ENCODE measurements around the gene CLEC2L.
"Not testable (repeated sequence)": the region's sequence is repeated elsewhere in the genome, so short reads cannot be mapped to it uniquely, and the experiment has no call there.

CLEC2L gene

DNA sequence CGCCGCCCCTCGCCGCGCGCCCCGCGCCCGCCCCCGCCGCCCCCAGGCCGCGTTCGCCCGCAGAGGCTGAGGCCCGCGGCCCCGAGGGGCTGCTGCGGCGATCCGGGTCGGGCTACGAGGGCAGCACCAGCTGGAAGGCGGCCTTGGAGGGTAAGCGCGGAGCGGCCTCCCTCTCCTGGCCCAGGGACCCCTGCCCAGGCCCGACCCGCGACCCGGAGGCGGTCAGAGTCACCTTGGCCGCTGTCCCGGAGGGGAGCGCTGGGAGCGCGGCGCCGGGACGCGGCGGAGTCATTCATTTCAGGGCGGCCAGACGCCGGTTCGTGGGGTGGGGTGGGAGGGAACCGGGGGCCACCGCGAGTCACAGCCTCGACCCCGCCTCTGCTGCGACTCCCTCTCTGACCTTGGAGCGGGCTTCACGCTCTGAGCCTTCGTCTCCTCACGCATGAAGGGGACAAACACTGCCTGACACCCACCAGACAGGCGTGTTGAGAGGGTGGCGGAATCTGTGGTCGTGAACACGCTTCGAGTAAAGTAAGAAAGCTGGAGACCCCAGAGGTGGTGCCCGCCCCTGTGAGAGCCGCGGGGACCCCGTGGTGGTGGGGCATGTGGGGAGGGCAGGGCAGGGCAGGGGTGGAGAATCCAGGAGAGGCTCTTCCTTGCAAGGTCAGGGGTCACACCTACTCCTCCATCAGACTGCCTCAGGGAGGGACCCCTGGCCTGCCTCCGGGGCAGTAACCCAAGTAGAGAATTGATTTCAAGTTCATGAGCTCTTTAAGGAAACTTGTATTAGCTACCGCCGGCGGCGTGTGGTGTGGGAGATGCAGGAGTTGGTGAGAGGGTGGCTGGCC is 707 bp downstream of the CLEC2L start:
- DNase-seq (ENCODE audit: low spot score): no peak

DNA sequence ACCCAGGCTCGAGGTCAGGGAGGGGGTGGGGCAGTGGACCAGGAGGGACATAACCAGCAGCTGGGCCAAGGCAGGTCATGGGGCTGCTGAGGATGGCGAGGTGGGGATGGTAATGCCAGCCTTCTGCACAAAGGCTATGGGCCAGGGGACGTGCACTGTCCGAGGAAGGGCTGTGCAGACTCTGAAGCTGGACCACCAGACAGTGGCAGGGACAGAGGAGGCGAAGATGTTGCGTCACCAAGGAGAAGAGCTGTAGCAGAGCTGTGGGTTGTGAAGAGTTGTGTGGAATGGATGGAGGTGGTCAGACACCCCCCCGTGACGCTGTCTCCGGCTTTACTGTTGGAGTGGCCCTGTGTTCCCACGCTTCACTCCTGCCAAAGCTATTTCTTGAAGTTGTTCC is 1.8 kb downstream of the CLEC2L start:
- DNase-seq (ENCODE audit: low spot score): no peak

DNA sequence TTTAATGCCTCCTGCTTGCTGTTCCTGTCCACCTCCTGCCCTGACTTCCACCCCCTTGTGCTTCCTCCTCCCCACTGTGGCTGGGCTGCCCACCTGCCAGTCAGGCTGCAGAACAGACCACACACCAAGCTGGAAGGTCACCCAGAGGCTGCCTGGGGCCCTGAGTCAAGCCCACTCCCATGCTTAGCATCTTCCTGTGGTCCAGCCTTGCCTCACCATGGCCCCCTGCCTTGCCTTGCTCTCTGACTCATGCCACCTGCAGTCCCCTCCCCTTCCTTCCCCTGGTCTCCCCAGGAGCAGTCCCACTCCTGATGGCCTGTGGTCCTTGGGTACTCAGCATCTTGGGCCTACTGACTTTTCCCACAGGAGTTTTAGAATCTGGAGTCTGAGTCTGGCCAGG is 2.3 kb downstream of the CLEC2L start:
- DNase-seq (ENCODE audit: low spot score): no peak

DNA sequence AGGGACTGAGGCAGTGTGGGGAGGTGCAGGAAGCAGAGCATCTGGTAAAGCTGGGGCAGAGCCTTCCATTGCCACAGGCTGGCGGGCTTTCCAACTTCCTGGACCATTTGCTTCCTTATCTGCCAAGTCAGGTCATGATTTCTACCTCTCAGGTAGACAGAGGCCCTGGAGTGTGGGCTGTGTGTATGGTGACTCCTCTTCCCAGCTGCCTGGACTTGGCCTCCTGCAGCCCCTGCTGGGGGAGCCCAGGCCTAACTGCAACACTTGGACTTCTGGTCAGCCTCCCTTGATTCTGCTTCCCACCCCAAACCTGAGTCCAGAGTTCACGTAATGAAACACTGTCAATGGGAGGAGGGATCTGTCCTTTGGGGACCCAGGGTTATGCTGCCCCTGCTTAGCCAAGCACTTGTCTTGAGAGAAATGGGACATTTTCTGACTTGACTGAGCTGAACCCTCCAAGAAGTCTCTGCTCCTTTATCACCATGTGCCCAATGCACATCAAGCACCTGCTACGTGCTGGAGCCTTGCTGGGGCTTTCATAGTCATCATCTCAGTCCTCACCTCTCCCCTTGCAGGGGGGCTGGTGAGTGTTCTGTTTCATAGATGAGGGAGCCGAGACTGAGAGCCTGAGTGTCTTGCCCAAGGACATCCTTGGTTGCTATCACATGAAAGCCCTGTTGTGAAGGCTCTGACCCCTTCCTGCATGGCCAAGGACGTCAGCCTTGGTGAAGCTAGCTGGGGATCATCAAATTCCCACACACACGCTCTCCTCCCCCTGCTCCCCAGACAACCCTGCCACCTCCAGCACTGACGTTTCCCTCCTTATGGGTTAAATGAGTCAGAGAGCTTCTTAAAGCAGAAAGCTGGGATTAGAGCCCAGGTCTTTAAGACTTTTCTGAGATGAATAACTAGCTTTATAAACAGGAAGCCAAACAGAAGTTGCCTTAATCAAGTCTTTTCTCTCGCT is 3.4 kb downstream of the CLEC2L start:
- DNase-seq (ENCODE audit: low spot score): peak; percentile 91

DNA sequence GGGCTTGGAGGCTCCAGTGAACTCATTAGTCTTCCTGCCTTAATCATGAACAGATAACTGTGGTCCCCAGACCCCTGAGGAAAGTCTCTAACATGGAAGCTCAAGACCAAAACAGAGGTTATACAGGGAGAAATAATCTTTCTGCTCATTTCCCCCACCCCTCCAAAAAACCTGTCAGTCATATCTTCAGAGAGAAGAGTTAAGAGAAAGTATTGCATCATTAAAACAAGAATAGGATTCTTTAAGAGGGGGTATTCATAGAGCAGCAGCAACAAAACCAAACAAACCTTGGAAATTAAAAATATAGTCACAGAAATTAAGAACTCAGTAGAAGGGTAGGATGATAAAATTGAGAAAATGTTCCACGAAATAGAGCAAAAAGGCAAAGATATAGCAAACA is 7.6 kb downstream of the CLEC2L start:
- no peak for DNase-seq (ENCODE audit: low spot score)

DNA sequence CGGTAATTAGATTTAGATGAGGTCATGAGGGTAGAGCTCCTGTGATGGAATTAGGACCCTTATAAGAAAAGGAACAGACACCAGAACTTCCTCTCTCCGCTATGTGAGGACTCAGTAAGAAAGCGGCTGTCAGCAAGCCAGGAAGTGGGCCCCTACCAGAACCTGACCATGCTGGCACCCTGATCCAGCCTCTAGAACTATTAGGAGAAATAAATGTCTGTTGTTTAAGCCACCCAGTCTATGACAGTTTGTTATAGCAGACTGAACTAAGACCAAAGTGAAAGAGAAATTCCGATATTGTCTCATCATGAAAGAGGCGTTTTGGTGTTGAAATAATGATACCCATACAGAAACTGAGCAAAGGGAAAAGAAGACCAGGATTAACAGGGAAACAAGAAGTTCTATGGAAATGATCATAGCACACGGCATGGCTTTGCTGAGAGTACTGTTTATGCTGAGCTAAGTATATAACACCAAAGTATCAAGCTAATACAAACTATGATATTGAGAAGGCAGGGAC is 9.2 kb downstream of the CLEC2L start:
- DNase-seq (ENCODE audit: low spot score): no peak

DNA sequence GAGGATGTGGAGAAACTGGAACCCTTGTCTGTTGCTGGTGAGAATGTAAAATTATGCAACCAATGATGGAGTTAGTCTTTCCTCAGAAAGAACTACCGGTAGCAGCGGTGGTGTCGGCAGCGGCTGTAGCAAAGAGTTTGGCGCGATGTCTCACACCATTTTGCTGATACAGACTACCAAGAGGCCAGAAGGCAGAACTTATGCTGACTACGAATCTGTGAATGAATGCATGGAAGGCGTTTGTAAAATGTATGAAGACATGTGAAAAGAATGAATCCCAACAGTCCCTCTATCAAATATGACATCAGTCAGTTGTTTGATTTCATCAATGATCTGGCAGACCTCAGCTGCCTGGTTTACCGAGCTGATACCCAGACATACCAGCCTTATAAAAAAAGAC is 10.6 kb downstream of the CLEC2L start:
- DNase-seq (ENCODE audit: low spot score): no peak

DNA sequence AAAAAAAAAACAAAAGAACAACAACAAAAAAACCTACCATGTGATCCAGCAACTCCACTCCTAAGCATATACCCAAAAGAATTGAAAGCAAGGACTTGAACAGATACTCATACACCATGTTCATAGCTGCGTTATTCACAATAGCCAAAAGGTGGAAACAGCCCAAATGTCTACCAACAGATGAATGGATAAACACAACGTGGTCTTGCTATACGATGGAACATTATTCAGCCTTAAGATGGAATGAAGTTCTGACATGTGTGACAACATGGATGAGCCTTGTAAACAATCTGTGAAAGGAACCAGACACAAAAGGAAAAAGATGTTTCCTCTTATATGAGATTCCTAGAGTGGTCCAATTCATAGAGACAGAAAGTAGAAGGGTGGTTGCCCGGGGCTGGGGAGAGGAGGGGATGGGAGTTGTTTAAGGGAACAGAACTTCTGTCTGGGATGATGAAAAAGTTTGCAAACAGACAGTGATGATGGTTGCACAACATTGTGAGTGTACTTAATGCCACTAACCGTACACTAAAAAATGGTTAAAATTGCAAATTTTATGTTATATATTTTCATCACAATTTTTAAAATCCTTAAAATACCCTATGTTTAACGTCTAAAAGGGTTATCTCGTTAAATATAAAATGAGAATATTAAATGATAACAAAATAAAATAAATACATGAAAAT is 11.6 kb downstream of the CLEC2L start:
- DNase-seq (ENCODE audit: low spot score): no peak

DNA sequence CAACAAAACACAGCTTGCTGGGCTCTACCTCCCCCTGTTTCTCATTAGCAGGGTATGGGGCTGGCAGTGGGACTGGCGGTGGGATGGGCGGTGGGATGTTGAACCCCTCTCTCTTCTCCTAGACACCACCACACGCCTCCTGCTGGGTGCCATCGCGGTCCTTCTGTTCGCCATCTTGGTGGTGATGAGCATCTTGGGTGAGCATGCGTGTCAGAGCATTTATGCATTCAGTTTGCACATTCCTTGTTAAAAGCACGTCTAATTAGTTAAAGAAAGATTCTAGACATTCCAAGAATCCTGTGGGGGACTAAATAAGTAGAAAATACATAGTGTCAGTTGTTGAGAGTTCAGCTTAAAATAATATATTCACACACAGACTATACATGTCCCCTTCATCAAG is 12.7 kb downstream of the CLEC2L start:
- DNase-seq (ENCODE audit: low spot score): no peak

DNA sequence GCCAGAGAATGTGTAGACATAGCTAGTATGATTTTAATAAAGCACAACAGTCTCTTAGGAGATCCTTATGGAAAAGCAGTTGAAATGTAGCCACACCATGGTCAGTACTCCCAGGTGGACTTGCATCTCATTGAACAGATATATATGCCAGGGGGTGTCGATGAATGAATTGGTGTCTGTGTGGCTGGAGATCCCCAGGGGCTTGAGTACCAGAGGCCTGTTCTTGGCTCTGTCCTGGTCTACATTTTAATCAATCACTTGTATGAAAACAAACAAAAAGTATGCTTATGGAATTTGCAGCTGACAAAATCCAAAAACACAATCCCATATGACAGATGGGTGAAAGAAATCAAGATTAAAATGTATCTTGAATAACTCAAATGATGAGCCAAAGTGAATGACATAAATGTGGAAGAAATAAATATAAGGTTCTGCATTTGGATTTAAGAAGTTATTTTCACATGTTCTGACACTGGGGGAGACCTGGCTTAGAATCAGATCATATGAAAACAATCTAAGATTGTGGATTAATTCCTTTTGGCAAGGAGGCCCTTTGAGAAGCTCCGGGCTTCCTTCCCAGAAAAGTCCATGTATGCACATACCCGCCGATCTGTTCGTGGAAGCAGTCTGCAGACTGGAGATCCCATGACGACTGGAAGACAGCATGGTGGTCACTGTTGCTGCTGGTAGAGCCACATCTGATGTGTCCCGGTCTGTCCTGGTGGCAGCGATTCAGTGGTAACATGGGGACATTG is 15.6 kb downstream of the CLEC2L start:
- no peak for DNase-seq (ENCODE audit: low spot score)

DNA sequence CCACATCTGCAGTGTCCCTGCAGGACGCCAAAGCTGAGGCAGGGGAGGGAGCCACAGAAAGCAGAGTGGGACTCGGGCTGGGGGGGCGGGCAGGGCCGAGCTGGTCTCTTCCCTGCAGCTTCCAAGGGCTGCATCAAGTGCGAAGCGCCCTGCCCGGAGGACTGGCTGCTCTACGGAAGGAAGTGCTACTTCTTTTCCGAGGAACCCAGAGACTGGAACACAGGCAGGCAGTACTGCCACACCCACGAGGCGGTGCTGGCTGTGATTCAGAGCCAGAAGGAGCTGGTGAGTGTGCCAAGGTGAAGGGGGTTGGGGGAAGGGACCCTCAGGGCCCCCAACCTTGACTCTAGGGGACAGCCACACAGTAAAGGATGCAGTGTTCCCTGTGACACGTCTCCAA is 16.7 kb downstream of the CLEC2L start:
- DNase-seq (ENCODE audit: low spot score): no peak

DNA sequence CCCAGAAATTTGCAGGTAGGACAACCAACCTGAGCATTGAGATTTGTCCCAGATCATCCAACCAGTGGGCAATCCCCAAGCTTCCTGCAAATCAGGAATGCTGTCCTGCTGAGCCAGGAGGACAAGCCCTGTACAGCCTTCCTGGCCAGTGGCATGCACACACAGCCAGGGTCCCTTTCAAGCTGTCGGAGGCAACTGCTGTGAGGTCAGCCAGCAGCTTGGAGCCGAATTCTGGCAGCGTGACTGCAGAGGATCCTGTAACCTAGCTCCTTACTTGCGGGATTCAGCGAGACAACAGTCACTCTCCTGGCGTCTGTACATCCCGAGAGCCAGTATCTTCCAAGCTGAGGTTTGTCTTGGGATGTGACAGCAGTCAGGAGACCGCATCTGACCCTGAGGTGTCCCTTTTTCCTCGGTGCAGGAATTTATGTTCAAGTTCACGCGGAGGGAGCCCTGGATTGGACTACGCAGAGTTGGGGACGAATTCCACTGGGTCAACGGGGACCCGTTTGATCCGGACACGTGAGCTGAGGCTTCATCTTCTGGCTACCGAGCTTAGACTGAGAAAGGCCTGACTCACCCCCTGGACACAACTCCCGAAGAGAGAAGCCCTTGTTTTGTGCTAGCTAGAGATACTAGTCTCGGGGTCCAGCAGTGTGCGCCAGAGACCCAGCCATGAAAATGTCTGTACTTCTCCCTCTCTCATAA is 18.3 kb downstream of the CLEC2L start:
- no peak for DNase-seq (ENCODE audit: low spot score)

DNA sequence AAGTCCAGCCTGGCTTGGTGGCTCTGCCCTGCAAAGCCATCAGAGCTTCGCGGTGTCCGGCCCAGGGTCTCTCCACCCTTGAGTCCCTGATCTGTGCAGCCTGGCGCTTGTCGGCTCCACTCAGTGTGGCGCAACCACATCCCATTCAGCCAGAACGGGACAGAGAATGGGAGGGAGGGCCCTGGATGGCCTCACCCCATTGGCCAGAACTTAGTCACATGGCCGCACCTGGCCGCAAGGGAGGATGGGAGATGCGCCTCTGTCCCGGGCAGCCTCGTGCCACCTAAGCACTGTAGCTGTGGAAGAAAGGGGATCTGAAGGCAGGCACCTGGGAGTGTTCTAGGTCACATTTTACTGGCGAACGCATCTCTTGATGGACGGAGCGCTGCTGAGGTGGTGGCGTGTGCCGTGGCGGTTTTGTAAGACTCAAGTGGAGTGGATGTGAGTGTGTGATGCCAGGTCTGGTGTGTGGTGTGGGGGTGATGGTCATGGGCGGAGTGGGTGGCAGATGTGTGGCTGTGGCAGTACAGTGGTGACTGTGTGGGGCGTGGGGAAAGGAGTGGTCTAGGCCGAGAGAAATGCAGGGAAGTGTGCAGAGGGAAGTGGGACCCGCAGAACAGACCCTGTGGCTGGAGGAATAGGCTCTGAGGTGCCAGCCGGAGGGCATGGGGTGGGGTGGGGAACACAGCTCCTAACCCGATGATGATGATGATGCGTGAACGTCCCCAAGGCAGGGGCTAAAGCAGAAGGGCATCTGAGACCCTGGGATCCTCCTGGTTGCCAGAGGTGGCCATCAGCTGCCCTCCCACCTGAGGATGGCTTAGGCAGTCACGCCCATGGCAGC is 19.0 kb downstream of the CLEC2L start:
- DNase-seq (ENCODE audit: low spot score): no peak

DNA sequence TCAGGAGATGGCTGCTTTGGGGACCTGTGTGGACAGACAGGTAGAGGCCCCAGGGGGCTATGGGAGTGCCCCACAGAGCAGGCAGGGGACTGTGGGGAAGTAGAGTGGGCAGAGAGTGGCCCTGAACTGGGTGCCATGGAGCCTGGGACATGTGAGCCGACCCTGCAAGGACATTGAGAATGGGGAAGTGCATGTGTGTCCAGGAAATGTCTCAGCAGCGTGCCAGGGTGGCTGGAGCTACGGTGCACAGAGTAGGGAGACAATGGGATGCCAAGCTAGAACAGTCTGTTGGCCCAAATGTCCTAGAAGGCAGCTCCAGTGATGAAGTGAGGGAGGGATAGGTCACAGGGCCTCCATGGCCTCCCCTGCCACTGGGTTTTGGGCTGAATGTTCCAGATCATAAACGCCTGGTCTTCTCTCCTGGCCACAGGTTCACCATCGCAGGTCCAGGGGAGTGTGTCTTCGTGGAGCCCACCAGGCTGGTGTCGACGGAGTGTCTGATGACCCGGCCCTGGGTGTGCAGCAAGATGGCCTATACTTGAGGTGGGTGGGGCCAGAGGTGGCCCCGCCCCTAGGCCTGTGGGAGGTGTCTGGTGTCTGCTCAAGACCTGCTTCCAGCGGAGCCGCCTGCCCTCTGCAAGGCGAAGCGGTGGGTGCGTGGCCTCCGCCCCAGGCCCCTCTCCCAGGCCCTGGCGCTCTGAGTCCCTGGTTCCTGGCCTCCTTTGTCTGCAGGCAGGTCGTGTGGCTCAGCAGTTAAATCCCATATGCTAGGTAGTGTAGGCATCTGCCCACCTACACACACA is 20.5 kb downstream of the CLEC2L start:
- DNase-seq (ENCODE audit: low spot score): no peak

DNA sequence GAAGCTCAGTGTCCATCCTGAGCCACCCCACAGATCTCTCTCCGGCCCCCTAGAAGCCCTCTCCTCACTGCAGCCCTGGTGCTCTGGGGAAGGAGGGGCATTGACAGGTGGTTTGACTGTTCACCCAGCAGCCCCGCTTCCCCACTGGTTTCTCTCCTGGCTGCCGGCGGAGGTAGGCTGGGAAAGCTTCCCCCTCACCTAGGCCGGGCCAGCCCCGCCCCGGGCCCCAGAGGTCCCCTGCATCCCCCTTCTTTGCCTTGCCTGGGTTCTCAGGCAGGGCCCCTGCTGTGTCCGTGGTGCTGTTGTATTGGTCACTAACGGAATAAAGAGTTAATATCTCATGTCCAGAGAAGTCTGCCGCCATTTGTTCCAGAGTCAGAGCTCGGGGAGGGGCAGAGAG is 21.2 kb downstream of the CLEC2L start:
- no peak for DNase-seq (ENCODE audit: low spot score)

DNA sequence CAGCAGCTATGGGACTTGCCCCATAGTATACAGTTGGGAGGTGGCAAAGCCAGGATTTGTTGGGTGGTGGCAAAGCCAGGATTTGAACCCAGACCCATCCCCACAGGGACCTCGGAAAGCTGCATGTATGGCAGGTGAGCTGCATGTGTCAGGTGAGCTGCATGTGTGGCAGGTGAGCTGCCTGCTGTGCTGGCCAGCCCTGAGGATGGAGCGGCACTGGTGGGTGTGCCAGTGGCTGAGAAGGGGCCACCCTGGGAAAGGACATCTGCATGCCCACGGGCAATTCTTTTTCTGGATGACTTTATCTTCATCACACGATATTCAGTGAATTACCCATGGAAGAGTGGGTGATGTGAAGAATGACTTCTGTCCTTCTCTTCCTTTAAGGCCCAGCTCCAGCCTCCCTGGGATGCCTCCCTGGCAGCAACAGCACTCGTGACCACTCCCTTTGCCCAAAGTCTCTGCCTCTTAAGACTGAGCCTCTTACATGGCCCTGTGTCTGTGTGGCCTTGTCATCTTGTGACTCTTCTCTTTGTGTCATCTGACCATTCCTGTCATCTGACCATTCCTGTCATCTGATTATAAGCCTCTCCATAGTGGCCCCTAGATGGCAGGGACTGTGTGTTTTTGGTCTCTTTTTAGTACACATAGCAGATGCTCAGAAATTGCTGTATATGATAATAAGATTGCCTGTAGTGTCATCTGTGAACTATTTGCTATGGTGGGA is 25.0 kb downstream of the CLEC2L start:
- no peak for DNase-seq (ENCODE audit: low spot score)

DNA sequence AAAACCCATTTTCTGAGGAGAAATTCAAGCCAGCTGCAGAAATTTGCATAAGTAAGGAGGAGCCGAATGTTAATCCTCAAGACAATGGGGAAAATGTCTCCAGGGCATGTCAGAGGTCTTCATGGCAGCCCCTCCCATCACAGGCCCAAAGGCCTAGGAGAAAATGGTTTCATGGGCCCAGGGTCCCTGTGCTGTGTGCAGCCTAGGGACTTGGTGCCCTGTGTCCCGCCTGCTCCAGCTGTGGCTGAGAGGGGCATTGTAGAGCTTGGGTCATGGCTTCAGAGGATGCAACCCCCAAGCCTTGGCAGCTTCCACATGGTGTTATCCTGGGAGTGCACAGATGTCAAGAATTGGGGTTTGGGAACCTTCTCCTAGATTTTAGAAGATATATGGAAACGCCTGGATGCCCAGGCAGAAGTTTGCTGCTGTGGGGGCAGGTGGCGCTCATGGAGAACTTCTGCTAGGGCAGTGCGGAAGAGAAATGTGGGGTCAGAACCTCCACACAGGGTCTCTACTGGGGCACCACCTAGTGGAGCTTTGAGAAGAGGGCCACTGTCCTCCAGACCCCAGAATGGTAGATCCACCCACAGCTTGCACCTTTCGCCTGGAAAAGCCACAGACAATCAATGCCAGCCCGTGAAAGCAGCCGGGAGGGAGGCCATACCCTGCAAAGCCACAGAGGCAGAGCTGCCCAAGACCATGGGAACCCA is 30.7 kb downstream of the CLEC2L start:
- DNase-seq (ENCODE audit: low spot score): not testable (repeated sequence)

Data from AG08395 (cell line).